K562 (cell line): ENCODE data around the gene TMEM167B. TPM values are rescaled to one million over a fixed set of nuclear protein-coding genes. Genes with fewer than 3 reads are reported as not detected.

Source experiments
- ATAC-seq: fragments of 200-7000 bp; cut with Tn5 transposase; 3 replicates; pipeline ENCODE4 v1.9.1; 2020; ENCODE audit warnings: moderate library complexity
- BruUV-seq: library from RNA; stranded (reverse); fragments of 400-500 nt; replicated peaks from 2 replicates; lab custom pipeline; 2021; lab: Mats Ljungman, UMichigan
- CTCF ChIA-PET: fragments of 300-600 bp; formaldehyde crosslinking; extraction: SDS; loops from one replicate; lab custom pipeline; 2021; ENCODE audit warnings: low intra/inter-chr PET ratio; lab: Yijun Ruan, JAX
- POLR2A ChIA-PET: fragments of 300-600, 350-650 bp; sonication (Branson Sonifier 250); formaldehyde crosslinking; extraction: SDS; loops from one replicate; lab custom pipeline; 2021; ENCODE audit warnings: antibody characterized with exemption, inconsistent platforms; lab: Yijun Ruan, JAX
- DNase-seq, 4 experiments: peaks; one replicate each; pipeline versions ENCODE4 v3.0.0 to v3.0.0-alpha.2; 2011 to 2018; ENCODE audit warnings: low spot score in 3 of 4, mixed read lengths in 3 of 4; ENCODE audit errors: extremely low read depth in 1 of 4
- FAIRE-seq: peaks from 2 replicates; lab custom pipeline; 2011; peaks lifted over from hg19 to GRCh38; lab: Jason Lieb, UNC
- H2AFZ ChIP-seq: 2 replicates; pipeline ENCODE4 v1.6.0; 2011; ENCODE audit warnings: low read depth, low read length, control low read depth, inconsistent platforms
- H3K27ac ChIP-seq: fragments of 200-600 bp; 3 replicates; pipeline ENCODE4 v1.8.0; 2011; ENCODE audit warnings: low read depth, mild to moderate bottlenecking, control low read depth, inconsistent platforms, low read length, moderate library complexity, mixed read lengths; ENCODE audit errors: extremely low read depth
- H3K27me3 ChIP-seq, 2 experiments: fragments of 300-600 bp in 1 of 2; 2 replicates in 1 of 2; 3 replicates in 1 of 2; pipeline versions ENCODE4 v1.6.0 to v1.8.0; 2011; ENCODE audit warnings: inconsistent platforms in 2 of 2, low read length in 2 of 2, mild to moderate bottlenecking in 1 of 2, mixed read lengths in 1 of 2, moderate library complexity in 1 of 2; ENCODE audit not compliant: control insufficient read depth in 2 of 2, insufficient read depth in 2 of 2
- H3K36me3 ChIP-seq: fragments of 300-600 bp; 3 replicates; pipeline ENCODE4 v1.8.0; 2011; ENCODE audit warnings: mild to moderate bottlenecking, low read length, inconsistent platforms; ENCODE audit not compliant: control insufficient read depth, insufficient read depth
- H3K4me1 ChIP-seq, 2 experiments: fragments of 200-600 bp in 1 of 2; replicated peaks in 1 of 2; 2 replicates in 1 of 2; 3 replicates in 1 of 2; pipeline versions ENCODE4 v1.5.1 to v1.8.0; 2011; ENCODE audit warnings: inconsistent platforms in 2 of 2, low read length in 2 of 2, mild to moderate bottlenecking in 1 of 2, mixed read lengths in 1 of 2, moderate library complexity in 1 of 2; ENCODE audit not compliant: control insufficient read depth in 2 of 2, insufficient read depth in 2 of 2
- H3K4me2 ChIP-seq: 2 replicates; pipeline ENCODE4 v1.6.1; 2011; ENCODE audit warnings: low read length, control low read depth, inconsistent platforms, mixed read lengths; ENCODE audit not compliant: insufficient read depth
- H3K4me3 ChIP-seq: fragments of 200-600 bp; sonication (generic), shearing (Covaris generic); 2 replicates; pipeline ENCODE4 v1.5.1; 2016; ENCODE audit warnings: control low read depth, inconsistent platforms
- H3K79me2 ChIP-seq: fragments of 200-600 bp; 3 replicates; pipeline ENCODE4 v1.8.0; 2011; ENCODE audit warnings: low read length, inconsistent platforms; ENCODE audit not compliant: control insufficient read depth, insufficient read depth
- H3K9ac ChIP-seq, 2 experiments: 2 replicates each; pipeline versions ENCODE4 v1.6.0 to v1.6.1; 2011; ENCODE audit warnings: low read depth in 2 of 2, low read length in 2 of 2, control low read depth in 1 of 2, inconsistent platforms in 1 of 2, mild to moderate bottlenecking in 1 of 2, mixed read lengths in 1 of 2; ENCODE audit not compliant: insufficient read depth in 1 of 2
- H3K9me1 ChIP-seq: one replicate; pipeline ENCODE4 v1.6.0; 2011; ENCODE audit warnings: inconsistent platforms, mild to moderate bottlenecking, low read length, moderate library complexity; ENCODE audit not compliant: control insufficient read depth, insufficient read depth
- H3K9me3 ChIP-seq: replicated peaks from 2 replicates; pipeline ENCODE4 v1.5.1; 2011; ENCODE audit warnings: low read depth, low read length, inconsistent platforms; ENCODE audit not compliant: control insufficient read depth, insufficient read depth
- H4K20me1 ChIP-seq: replicated peaks from 2 replicates; pipeline ENCODE4 v1.6.1; 2011; ENCODE audit warnings: low read length, inconsistent platforms, mixed read lengths; ENCODE audit not compliant: control insufficient read depth, insufficient read depth
- CEBPG ChIP-seq, 3 experiments: fragments of 200-800 bp in 1 of 3; sonication (Bioruptor generic) in 1 of 3; sonication (generic) in 1 of 3; formaldehyde crosslinking in 1 of 3; IDR thresholded peaks in 2 of 3; conservative IDR thresholded peaks in 1 of 3; 2 replicates each; pipeline versions ENCODE4 v1.6.1 to v1.8.0; 2016 to 2022; ENCODE audit warnings: missing compliant biosample characterization in 2 of 3, missing genetic modification characterization in 2 of 3, mild to moderate bottlenecking in 1 of 3, missing genetic modification reagents in 1 of 3
- SAP30 ChIP-seq: fragments of 200-600 bp; sonication (generic); IDR thresholded peaks from 2 replicates; pipeline ENCODE4 v1.6.1; 2012; ENCODE audit warnings: borderline replicate concordance, low read depth, mild to moderate bottlenecking, moderate library complexity, low read length, control low read depth, inconsistent platforms; ENCODE audit not compliant: insufficient read depth, poor library complexity, severe bottlenecking
- TCF7 ChIP-seq: sonication (generic); IDR thresholded peaks from 2 replicates; pipeline ENCODE4 v1.6.1; 2016; ENCODE audit warnings: antibody characterized with exemption, borderline replicate concordance
- ZNF121 ChIP-seq: sonication (generic); formaldehyde crosslinking; conservative IDR thresholded peaks from 2 replicates; pipeline ENCODE4 v1.8.0; 2022; ENCODE audit warnings: missing genetic modification reagents
- WGBS: fragments of 100-300 bp; shearing (Covaris generic); methylation state at CpG from one replicate; pipeline ENCODE4 v1.1.6; 2016; ENCODE audit warnings: low coverage, mixed read lengths; ENCODE audit not compliant: insufficient coverage; ENCODE audit errors: missing lambda C conversion rate; 5-methylcytosine and 5-hydroxymethylcytosine counted together
- in situ Hi-C: fragments of 300-500 bp; cut with MboI; formaldehyde crosslinking; loops from 4 replicates; pipeline ENCODE4 v1.15.0; 2018; ENCODE audit warnings: inconsistent platforms, mixed read lengths
- intact Hi-C: fragments of 100-400 bp; cut with micrococcal nuclease; formaldehyde crosslinking; loops from 2 replicates; pipeline ENCODE4 v1.14.2; 2022
- polyA plus RNA-seq, 8 experiments: library from polyadenylated mRNA; depleted of rRNA in 4 of 8; stranded (reverse) in 5 of 8; unstranded in 3 of 8; fragments of >200 nt; fragmentation: Nextera tagmentation in 2 of 8; fragmentation: Illumina TruSeq in 1 of 8; extraction: Ambion mirVana in 2 of 8; extraction: Trizol in 1 of 8; gene quantifications; 2 replicates each; pipeline versions ENCODE4 v1.2.1 to v1.2.3, GENCODE V29; 2011 to 2014; ENCODE audit warnings: inconsistent platforms in 1 of 8, missing spikeins in 1 of 8
- total RNA-seq, 7 experiments: library from RNA; depleted of rRNA in 6 of 7; stranded (reverse); fragments of >200 nt in 6 of 7; fragmentation: Illumina TruSeq in 2 of 7; extraction: Trizol in 2 of 7; gene quantifications; 2 replicates each; pipeline versions ENCODE4 v1.2.1 to v1.2.3, GENCODE V29; 2011 to 2021; ENCODE audit warnings: low replicate concordance in 1 of 7

Gene TMEM167B
- total and polyA plus RNA-seq, 9 of the 15 experiments (the other 6 are each of a cell fraction or from before 2014, with no cell fraction given): 17.2 to 36.4 (median 32.2) TPM

DNA sequence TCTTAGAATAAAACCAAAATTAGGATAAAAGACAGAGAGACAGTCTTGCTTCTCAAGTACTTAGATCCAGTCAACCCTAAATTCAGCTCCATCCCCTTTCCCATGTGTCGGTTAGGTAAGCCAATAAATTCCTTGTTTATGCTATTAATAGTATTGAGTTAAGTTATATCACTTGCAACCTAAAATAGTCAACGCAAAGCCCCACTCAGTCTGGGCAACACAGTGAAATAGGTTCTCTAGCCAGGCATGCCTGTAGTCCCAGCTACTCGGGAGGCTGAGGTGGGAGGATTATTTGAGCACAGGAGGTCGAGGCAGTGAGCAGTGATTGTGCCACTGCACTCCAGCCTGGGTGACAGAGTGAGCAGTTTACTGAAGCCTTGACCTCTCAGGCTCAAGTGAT lies 29.4 kb upstream of the TMEM167B start (continued):
- no peak for TF ChIP-seq TCF7
- no peak for TF ChIP-seq SAP30

GRCh38 chr1:109065137-109065536 lies 25.4 kb upstream of the TMEM167B start:
- no peak for DNase-seq
- intact Hi-C loops: no loop called here
- H3K27me3 ChIP-seq: no peaks in the 10 kb centered on the region
- no peak for FAIRE-seq
- peaks cover 59% of the 10 kb centered on the region; the same call in 2 of the 3 replicates for H3K36me3 ChIP-seq
- no TSS peak for BruUV-seq
- no peak overlapping the region for H3K4me3 ChIP-seq
- no peaks in the 10 kb centered on the region for H4K20me1 ChIP-seq
- H3K79me2 ChIP-seq: peaks cover 2% of the 10 kb centered on the region; the same call in 1 of the 3 replicates
- H2AFZ ChIP-seq: no peak overlapping the region
- no peak overlapping the region for H3K4me2 ChIP-seq
- H3K9ac ChIP-seq: no peak overlapping the region
- CTCF ChIA-PET: no interaction called here
- ATAC-seq: no peak
- H3K9me1 ChIP-seq: no peaks in the 10 kb centered on the region
- no peaks in the 10 kb centered on the region for H3K4me1 ChIP-seq
- TF ChIP-seq ZNF121 (peak; percentile 74), CEBPG (CRISPR knock-in tag; IDR thresholded peaks at IDR 0.05) (no peak), CEBPG (tag; conservative IDR thresholded peaks at IDR 0.05 in 1 of 2, IDR thresholded peaks at IDR 0.05 in 1 of 2) (no peak)
- TF ChIP-seq, all 486 proteins: peak for 1
- in situ Hi-C loops: no loop called here
- H3K27ac ChIP-seq: no peak overlapping the region
- H3K9me3 ChIP-seq: no peaks in the 10 kb centered on the region
- POLR2A ChIA-PET: no interaction called here
- WGBS: 98% methylated on average over 3 of the region's 3 CpGs
